GM21390 (cell line): ENCODE measurements around the gene SPANXN5.
"Not testable (repeated sequence)": the region's sequence is repeated elsewhere in the genome, so short reads cannot be mapped to it uniquely, and the experiment has no call there.

Experiments used
- ATAC-seq: cut with Tn5 transposase; IDR thresholded peaks from one replicate; pipeline ENCODE4 v1.9.1; 2021; ENCODE audit not compliant: unreplicated experiment

The SPANXN5 gene, protein sequence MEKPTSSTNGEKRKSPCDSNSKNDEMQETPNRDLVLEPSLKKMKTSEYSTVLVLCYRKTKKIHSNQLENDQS

DNA sequence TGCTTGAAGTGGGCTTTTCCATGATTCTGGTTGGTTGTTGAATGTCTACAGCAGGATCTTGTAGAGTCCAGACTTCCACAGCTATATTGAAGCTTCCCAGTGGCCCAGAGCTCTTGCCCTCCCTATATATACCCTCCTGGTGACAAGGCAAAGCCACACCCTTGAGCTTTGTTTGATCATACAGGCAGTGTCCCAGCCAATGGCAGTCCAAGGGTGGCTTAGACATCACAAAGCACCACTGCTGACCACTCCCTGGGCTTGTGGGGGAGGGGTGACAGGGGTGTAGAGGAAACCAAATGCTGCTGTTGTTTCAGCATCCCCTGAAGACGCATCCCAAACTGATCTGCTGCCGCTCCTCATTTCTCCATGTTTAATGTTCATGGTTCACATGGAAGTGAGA is at the start of gene SPANXN5:
Gene SPANXN5 (minus strand): TSS at position 101 of the 400 bp plus-strand sequence. CDS start 79 bp downstream, at position 22.
- ATAC-seq, result not testable (repeated sequence)

DNA sequence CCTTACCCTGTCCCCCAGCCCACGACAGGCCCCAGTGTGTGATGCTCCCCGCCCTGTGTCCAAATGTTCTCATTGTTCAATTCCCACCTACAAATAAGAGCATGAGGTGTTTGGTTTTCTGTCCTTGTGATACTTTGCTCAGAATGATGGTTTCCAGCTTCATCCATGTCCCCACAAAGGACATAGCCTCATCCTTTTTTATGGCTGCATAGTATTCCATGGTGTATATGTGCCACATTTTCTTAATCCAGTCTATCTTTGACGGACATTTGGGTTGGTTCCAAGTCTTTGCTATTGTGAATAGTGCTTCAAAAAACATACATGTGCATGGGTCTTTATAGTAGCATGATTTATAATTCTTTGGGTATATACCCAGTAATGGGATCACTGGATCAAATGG is 46.4 kb upstream of the SPANXN5 start:
- ATAC-seq, result not testable (repeated sequence)

DNA sequence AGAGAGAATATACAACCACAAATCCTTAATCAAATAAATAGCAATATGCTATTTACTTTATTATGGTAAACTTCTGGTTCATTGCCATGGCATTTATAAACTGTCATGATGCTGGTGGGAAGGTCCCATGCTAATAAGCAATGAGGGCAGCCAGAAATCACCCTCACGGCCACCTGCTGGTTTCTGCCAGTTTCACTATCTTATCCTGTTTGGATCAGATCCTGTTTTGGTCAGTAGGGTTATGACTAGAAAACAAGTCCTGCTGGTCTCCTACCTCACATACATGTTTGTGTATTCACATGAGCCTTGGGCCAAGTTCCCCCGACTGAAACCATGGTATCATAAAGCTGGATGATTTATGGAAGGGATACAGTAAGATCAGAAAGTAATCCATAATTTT is 41.9 kb upstream of the SPANXN5 start:
- no peak for ATAC-seq

DNA sequence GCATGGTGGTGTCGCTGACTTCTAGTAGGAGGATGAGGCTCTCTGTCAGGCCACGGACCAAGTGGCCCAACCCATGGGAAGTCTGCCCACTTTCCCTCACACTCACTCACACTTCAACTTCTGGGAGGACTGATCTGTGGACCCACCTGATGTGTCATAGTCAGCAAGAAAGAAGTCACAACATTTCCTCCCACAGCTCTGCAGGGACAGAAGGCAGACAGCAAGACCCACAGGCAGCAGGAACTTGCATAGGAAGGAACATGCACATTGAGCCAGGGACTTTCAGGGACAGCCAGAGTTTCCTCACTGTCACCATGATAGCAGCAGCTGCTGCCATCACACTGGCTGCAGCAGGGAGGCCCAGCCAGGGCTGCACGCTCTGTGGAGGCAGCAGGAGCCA is 33.3 kb upstream of the SPANXN5 start:
- ATAC-seq, result no peak

DNA sequence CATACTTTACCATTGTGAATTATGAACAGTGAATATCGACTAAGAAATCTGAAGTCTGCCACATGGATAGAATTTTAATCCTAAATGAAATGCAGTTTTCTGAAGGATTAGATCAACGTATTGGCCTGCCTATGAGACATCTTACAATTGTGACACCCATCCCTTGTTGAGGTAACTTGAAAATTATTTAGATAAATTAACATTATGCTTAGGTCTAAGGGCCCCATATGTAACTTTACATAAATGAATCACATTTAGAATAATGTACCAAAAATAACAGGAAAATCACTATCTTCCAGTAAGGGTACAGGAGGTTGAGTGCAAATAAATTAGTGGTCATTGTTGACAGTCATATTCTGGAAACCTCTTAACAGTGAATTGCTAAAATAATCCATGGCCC is 27.4 kb upstream of the SPANXN5 start:
- ATAC-seq, result no peak

DNA sequence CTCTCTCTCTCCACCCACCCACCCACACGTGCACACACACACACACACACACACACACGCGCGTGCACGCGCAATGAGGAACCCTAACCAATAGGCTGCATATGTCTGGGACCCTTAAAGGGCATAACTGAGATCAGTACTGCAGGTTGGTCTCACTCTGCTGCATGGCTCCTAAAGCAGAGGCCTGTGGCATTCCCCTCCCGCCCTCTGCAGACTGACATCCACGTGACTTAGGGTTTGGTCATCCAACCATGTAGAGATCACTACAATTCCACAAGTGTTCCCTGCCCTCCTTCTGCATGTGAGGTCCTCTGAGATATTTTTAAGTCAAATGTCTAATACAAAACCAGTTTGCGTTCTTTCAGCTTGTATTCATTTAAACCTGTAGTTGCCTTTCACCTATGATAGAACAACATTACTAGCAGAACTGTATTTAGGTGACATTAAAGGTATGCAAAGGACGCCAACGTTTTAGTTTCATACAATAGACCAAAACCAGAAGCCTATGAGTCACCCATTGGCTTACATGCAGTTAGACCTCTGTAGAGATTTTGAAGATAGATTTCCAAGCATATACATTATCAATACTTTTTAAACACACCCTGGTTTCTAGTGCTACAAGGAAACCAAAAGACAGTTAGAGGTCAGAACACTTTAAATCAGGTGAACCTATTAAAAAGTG is 24.0 kb upstream of the SPANXN5 start:
- ATAC-seq, result no peak

DNA sequence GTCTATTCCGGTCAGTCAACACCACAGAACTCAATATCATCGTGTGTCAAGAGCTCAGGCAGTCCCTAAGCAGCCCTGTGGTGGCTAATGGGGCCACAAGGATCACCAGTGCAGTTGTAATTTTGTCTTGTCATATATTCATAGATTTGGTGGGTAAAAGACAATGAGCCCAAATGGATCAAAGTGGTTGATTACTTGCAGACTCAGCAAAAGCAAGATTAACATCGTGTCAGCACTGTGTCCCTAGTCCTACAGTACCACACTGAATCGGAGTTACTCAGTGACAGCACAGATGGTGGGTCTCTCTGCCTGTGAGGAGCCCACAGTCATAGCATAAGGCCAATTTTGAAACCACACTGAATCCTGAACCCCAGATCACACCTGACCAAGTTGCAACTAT is 22.6 kb upstream of the SPANXN5 start:
- no peak for ATAC-seq

DNA sequence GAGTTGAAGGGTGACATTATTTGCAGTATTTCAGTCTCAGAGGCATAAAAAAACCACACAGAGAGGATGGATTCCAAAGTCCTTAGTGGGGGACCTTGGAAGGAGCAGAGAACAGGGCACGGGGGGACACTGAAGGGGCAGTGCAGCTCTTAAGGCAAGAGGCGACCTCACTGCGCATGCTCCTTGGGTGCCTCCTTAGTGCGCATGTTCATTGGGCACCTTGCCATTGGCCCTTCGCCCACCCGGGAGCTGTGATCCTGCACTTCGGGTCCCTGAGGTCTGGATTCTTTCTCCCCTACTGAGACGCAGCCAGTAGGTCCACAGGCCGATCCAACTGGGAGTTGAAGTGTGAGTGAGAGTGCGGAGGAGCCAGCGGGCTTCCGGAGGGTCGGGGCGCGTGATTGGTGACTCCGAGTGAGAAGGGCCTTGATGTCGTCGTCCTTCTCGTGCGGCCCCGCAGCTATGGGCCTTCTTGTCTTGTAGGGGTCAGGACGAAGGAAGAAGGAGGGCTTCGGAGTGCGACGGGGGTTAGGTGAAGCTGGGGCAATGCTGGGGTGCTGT is 13.9 kb upstream of the SPANXN5 start, which contains the start of gene XAGE5:
Gene XAGE5 (plus strand): TSS at position 223 of the 561 bp plus-strand sequence. CDS start 1,280 bp downstream, outside the sequence.
- no peak for ATAC-seq

DNA sequence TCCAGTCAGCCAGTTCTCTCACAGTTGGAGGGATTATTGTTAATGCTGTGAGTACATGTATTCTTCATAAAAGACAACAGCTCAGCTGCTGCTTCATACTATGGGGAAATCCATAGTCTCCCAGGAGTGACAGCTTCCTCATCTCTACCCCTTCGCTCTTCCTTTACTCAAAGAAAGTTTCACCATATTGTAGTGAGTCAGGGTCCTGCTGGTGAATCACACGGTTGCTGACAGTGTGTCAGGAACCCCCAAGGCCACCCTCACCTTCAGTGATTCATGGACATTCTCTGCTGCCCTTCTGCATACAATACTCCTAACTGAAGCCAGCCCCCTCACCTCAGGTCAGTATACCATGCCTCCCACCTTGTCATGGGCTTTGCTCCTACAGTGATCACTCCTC is 7.6 kb upstream of the SPANXN5 start:
- not testable (repeated sequence) for ATAC-seq

DNA sequence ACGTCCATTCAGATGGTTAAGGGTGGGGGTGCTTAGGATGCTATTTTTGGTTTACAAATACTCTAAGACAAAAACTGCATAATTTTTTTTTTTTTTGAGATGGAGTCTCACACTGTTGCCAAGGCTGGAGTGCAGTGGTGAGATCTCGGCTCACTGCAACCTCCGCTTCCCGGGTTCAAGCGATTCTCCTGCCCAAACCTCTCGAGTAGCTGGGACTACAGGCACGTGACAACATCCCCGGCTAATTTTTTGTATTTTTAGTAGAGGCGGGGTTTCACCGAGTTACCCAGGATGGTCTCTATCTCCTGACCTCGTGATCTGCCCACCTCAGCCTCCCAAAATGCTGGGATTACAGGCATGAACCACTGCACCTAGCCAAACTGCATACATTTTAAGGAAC is 23.7 kb downstream of the SPANXN5 start:
- not testable (repeated sequence) for ATAC-seq

DNA sequence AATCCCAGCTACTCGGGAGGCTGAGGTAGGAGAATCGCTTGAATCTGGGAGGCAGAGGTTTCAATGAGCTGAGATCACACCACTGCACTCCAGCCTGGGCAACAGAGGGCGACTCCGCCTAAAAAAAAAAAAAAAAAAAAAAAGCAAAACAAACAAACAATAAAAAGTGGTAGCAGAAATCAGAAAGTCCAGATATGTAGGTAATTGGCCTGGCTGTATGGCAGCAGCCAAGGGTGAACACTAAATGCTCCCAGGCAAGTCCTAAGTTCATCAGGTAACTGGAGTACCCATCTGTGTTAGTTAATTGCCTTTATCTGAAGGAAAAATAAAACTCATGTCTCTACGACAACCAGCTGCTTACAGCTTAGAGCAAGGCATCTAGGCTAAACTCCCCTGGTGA is 31.2 kb downstream of the SPANXN5 start:
- not testable (repeated sequence) for ATAC-seq

DNA sequence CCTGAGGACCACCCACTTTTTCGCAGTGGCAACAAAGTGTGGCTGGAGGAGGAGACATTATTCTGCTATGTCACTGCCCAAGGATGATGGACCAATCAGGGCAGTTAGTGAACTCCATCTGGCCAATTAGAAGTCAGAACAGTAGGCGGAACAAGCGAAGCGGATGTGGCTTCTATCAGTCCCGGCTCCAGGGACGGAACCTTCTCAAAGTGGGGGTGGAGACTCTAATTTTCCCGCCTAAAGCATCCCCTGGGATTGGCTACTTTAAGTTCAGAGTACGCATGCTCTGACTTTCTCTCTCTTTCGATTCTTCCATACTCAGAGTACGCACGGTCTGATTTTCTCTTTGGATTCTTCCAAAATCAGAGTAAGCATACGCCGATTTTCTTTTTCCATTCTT is 46.3 kb downstream of the SPANXN5 start, which contains the start of gene SSX2B:
Gene SSX2B (plus strand): TSS at position 301 of the 400 bp plus-strand sequence. CDS start 1,429 bp downstream, outside the sequence.
- ATAC-seq, result not testable (repeated sequence)
